ENCODE data around the gene ATG9A. TPM values are rescaled to one million over a fixed set of nuclear protein-coding genes. Genes with fewer than 3 reads are reported as not detected.

ATG9A gene
- polyA plus RNA-seq, 3 donors, result 24.7 to 55.2 (median 26.3) TPM

DNA sequence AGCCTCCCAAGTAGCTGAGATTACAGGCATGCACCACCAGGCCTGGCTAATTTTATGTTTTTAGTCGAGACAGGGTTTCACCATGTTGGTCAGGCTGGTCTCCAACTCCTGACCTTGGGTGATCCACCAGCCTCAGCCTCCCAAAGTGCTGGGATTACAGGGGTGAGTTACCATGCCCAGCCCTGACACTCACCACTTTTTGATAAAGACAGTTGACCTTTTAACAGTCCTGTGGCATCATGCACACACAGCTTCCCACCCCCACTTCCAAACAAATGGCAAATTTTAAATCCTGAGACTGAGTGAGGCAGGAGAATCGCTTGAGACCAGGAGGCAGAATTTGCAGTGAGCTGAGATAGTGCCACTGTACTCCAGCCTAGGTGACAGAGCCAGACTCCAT is 43.6 kb upstream of the ATG9A start:
- H3K9me3 ChIP-seq (replicated peaks in 1 of 2; ENCODE audit: control insufficient read depth in 1 of 2, insufficient read depth in 1 of 2, low read length in 2 of 2), result no peaks in the 10 kb centered on the region
- no peaks in the 10 kb centered on the region for H3K79me2 ChIP-seq (ENCODE audit: insufficient read depth, low read length)
- H3K4me3 ChIP-seq (replicated peaks in 1 of 3; ENCODE audit: low read depth in 2 of 3, low read length in 3 of 3), result no peak overlapping the region
- Mint-ChIP-seq H3K9me3 (no peaks in the 10 kb centered on the region), H3K4me3 (no peak overlapping the region), H3K4me1 (peaks cover 7% of the 10 kb centered on the region), H3K36me3 (no peaks in the 10 kb centered on the region), H3K27me3 (ENCODE audit: low read depth in 3 of 3) (peaks cover 9 to 25% (median 16%) of the 10 kb centered on the region in 3 donors), H3K27ac (no peak overlapping the region)
- H3K27ac ChIP-seq (ENCODE audit: low read depth in 1 of 2, low read length in 2 of 2), result no peak overlapping the region
- H3K4me2 ChIP-seq (replicated peaks; ENCODE audit: extremely low read depth, low read length, poor library complexity, severe bottlenecking), result no peak overlapping the region
- H3K36me3 ChIP-seq (replicated peaks in 1 of 2; ENCODE audit: control insufficient read depth in 1 of 2, insufficient read depth in 2 of 2, low read length in 2 of 2), result no peaks in the 10 kb centered on the region
- H3K4me1 ChIP-seq (ENCODE audit: control insufficient read depth in 1 of 2, insufficient read depth in 2 of 2, low read length in 2 of 2), result peaks cover 5 to 7% of the 10 kb centered on the region in 2 donors
- no peak overlapping the region for H2AFZ ChIP-seq (ENCODE audit: insufficient read depth, low read depth, low read length, poor library complexity, severe bottlenecking)
- H4K20me1 ChIP-seq (ENCODE audit: insufficient read depth, low read length), result no peaks in the 10 kb centered on the region
- intact Hi-C loops (cut with micrococcal nuclease), result no loop called here
- TF ChIP-seq, protein P1, sequence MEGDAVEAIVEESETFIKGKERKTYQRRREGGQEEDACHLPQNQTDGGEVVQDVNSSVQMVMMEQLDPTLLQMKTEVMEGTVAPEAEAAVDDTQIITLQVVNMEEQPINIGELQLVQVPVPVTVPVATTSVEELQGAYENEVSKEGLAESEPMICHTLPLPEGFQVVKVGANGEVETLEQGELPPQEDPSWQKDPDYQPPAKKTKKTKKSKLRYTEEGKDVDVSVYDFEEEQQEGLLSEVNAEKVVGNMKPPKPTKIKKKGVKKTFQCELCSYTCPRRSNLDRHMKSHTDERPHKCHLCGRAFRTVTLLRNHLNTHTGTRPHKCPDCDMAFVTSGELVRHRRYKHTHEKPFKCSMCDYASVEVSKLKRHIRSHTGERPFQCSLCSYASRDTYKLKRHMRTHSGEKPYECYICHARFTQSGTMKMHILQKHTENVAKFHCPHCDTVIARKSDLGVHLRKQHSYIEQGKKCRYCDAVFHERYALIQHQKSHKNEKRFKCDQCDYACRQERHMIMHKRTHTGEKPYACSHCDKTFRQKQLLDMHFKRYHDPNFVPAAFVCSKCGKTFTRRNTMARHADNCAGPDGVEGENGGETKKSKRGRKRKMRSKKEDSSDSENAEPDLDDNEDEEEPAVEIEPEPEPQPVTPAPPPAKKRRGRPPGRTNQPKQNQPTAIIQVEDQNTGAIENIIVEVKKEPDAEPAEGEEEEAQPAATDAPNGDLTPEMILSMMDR (IDR thresholded peaks at IDR 0.05), result no peak
- H3K27me3 ChIP-seq (ENCODE audit: control insufficient read depth in 2 of 2, insufficient read depth in 2 of 2, low read length in 2 of 2), result no peaks in the 10 kb centered on the region
- no peak overlapping the region for H3K9ac ChIP-seq (ENCODE audit: insufficient read depth, low read length, poor library complexity, severe bottlenecking)
- no peak for DNase-seq
- WGBS (ENCODE audit: insufficient coverage), result 90% methylated on average over 1 of the region's 2 CpGs

DNA sequence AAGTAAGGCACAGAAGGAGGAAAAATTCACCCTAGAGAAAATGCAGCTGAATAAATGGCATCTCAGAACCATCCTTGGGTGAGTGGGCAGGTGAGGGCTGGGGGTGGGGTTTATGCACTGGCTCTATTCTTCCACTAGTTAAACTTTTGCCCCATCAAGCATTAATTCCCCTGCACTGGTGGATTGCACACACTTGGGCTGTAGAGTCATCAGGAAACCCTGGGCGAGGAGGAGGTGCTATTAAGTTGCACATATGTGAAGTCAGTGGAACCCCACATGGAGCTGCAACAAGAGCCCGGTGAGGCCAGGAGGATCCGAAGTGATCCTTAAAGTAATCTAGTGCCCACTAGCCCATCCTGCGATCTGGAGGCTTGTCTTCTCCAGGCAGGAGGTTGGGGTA is 42.9 kb upstream of the ATG9A start:
- Mint-ChIP-seq H3K36me3 (no peaks in the 10 kb centered on the region), H3K9me3 (no peaks in the 10 kb centered on the region), H3K27me3 (ENCODE audit: low read depth in 3 of 3) (peaks cover 8 to 21% (median 16%) of the 10 kb centered on the region in 3 donors), H3K4me3 (peak overlapping the region in 1 of 2 donors; percentile 42), H3K4me1 (peaks cover under 1% of the 10 kb centered on the region), H3K27ac (no peak overlapping the region)
- H3K27me3 ChIP-seq (ENCODE audit: control insufficient read depth in 2 of 2, insufficient read depth in 2 of 2, low read length in 2 of 2), result no peaks in the 10 kb centered on the region
- H3K4me1 ChIP-seq (ENCODE audit: control insufficient read depth in 1 of 2, insufficient read depth in 2 of 2, low read length in 2 of 2), result peaks cover 0 to under 1% of the 10 kb centered on the region in 2 donors
- H3K27ac ChIP-seq (ENCODE audit: low read depth in 1 of 2, low read length in 2 of 2), result no peak overlapping the region
- no peaks in the 10 kb centered on the region for H3K79me2 ChIP-seq (ENCODE audit: insufficient read depth, low read length)
- WGBS (ENCODE audit: insufficient coverage), result 93% methylated on average over 3 of the region's 4 CpGs
- H3K36me3 ChIP-seq (replicated peaks in 1 of 2; ENCODE audit: control insufficient read depth in 1 of 2, insufficient read depth in 2 of 2, low read length in 2 of 2), result no peaks in the 10 kb centered on the region
- no peak overlapping the region for H3K4me2 ChIP-seq (replicated peaks; ENCODE audit: extremely low read depth, low read length, poor library complexity, severe bottlenecking)
- no peak for DNase-seq
- H4K20me1 ChIP-seq (ENCODE audit: insufficient read depth, low read length), result no peaks in the 10 kb centered on the region
- H3K9me3 ChIP-seq (replicated peaks in 1 of 2; ENCODE audit: control insufficient read depth in 1 of 2, insufficient read depth in 1 of 2, low read length in 2 of 2), result no peaks in the 10 kb centered on the region
- no peak overlapping the region for H3K4me3 ChIP-seq (replicated peaks in 1 of 3; ENCODE audit: low read depth in 2 of 3, low read length in 3 of 3)
- intact Hi-C loops (cut with micrococcal nuclease), result no loop called here
- no peak overlapping the region for H2AFZ ChIP-seq (ENCODE audit: insufficient read depth, low read depth, low read length, poor library complexity, severe bottlenecking)
- H3K9ac ChIP-seq (ENCODE audit: insufficient read depth, low read length, poor library complexity, severe bottlenecking), result no peak overlapping the region
- TF ChIP-seq, protein P1 (IDR thresholded peaks at IDR 0.05), result no peak
